ENCODE results near the gene CORO7.
A peak's percentile ranks its signal among the peaks of the same experiment; 100 is the strongest.

CORO7 gene

DNA sequence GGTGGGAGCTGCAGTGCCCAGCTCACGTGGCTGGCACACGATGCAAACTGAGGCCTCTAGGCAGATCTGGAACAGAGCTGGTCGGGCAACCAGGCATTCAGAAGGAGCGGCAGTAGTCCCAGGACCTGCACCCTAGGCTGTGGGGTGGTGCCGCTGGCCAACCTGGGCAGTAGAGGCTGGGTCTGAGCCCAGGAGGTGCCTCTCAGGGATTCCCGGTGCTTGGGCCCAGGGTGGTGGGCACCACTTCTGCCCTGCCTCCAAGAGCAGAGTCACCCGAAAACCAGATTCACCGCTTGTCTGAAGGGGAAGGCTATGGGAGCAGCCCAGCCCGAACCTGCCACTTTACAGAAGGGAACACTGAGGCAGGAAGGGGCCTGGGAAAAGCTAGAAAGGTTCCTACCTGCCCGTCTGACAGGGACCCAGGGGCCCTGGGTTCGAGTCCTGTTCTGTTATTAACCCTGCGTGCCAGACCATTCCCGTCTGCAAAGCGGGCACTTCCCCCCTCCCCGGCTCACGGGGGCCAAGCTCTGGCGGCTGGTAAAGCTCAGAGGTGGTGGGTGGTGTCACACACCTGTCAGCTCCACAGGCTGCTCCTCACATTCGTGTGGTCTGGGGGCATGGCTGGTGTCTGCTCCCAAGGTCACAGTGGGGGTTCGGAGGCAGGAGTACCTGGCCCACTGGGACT, 83.6 kb downstream of the CORO7 start:
- DNase-seq, result no peak

DNA sequence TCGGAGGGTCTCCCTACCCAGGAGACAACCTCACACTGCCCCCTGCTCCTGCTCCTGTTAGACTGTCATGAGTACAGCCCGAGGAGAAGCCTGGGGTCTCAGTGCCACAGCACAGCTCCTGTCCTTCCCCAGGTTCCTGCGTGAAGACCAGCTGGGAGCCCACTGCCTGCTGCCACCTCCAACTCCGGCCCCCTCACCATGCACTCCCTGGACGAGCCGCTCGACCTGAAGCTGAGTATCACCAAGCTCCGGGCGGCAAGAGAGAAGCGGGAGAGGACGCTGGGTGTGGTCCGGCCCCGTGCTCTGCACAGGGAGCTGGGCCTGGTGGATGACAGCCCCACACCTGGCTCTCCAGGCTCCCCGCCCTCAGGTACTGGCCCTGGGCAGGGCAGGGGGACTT, 84.3 kb downstream of the CORO7 start:
- DNase-seq, result no peak

DNA sequence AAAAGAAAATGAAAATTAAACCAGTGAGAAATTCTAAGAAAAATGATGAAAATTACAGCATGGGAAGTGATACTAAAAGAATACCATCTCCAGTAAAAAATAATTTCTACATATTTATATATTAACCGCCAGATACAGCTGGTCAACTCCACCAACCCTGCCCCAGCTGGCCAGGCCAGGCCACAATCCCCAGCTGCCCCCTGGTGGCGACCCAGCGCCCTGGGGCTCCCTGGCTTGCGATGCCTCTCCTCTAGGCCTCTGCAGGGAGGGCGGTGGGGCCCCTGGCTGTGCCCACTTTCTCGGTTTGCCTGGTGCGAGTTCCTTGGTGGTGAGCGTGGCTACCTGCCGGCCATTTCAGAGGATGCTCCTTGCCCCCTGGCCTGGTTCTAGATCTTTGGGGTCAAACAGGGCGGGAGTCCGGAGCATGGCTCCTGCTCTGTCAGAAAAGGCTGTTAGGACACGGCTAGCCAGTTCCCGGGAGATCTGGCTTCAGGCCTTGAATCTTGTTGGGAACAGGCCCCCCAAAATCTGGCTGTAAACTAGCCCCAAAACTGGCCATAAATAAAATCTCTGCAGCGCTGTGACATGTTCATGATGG, 86.0 kb downstream of the CORO7 start:
- peak; percentile 79 for DNase-seq

DNA sequence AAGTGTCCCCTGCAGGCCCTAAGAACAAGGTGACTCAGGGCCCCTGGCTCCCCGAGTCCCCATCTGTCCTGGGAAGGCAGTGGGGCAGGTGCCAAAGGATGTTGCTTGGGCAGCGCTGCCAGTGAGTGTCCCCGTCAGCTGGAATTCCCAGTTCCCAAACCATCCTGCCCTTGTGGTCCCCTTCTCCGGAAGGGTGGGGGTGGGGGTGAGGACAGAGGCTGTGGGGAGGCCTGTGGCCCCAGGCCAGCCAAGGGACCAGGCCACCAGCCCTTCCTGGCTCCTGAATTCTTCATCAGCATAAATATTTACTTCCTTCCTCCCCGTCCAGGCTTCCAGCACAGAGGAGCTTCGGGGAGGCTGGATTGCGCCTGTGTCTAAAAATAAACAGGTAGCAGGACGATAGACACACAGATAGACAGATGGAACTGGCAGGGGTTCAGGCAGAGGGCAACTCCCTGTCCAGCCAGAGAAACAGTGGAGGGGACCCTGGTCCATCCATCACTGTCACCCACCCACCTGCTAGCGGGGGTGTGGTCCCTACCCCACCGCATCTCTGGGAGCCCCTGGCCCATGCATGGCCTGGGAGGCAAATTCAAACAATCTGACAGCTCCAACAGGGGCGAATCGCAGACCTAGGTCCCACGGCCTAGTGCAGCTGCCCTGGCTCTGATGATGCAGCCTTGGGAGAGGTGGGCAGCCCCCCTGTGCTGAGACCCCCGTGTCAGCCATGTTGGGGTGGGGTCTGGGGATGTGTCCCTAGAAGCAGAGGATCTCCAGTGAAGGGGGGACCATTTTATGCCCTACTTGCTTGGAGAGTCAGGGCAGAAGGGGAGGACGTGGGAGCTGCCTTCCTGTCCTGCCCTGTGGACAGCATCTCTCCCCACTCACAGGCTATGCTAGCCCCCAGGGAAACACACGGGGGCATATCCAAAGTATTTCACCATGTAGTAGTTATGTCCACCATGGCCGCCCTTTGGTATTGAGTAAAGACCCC, 87.3 kb downstream of the CORO7 start:
- no peak for DNase-seq

DNA sequence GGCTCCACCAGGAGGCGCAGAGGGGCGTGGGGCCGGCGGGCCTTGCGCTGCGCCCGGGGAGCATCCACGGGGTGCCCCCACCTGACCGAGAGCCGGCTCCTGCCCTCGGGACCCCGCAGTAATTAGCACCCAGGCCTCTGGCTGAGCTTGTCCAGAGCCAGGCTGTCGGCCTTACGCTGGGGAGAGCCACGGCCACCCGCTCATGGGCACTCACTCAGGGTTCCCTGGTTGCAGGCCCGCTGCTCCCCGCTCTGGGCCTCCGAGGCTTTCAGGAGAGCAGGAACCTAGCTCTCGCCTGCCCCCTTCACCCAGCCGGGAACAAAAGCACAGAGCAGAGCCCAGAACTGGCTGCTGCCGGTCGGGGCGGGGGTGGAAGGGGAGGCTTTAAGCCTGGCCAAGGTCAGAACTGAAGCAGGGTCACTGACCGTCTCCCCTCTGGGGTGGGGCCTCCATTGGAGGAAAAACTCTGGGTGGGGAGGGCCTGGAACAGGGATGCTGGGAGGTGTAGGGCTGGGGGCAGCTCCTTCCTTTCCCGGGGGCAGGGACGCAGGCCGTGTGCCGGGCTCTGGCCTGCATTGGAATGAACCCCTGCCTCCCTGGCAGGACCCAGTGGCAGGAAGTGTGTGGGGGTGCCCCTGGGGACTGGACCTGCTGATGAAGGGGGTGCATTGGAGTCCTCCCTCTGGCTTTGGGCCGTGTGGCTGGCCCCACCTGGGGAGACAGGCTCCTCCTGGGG, 88.2 kb downstream of the CORO7 start:
- DNase-seq, result peak; percentile 77

DNA sequence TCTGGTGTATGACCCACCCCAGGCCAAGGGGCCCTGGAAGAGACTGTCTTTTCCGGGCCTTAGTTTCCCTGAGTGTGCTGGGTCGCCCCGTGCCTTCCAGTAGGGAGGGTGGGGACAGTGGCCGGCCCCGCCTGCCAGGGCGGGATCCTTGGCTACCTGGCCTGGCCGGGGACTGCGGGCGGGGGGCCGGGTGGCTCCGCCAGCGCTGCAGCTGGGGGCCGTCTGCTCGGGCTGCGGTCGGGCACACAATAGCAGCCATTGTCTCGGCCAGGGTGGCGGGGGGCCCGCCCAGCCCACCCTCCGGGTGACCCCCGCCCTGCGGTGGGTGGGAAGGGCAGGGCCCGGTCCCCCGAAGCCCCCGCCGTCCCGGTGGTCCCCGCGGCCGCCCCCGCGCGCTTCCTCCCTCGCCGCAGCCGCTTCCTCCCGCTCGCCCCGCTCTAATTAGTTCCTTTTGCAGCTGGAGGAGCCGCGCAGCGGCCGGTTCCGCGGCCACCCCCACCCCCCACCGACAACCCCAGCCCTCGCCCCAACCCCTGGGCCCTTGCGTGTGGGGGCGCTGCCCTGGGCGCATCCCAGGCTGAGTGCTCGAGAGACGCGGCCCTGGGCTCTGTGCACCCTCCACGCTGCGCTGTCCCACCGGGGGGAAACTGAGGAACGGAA, 88.9 kb downstream of the CORO7 start:
- no peak for DNase-seq

DNA sequence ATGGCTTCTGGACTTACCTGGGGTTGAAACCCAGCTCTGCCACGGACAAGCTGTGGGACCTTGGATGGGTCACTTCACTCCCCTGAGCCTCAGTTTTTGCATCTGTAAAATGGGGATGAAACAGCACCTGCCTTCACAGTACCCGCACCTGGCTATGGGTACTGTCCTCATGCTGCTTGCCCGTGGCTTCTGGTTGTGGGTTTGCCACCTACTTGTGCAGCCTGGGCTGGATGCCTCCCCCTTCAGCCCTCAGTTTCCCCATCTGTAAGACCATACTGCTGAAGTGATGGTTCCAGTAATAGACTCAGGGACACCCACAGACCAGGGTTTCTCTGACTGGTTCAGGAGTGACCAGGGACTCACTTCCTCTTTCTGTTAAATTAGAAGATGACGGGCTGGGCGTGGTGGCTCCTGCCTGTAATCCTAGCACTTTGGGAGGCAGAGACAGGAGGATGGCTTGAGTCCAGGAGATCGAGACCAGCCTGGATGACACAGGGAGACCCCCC, 91.1 kb downstream of the CORO7 start:
- DNase-seq, result no peak

DNA sequence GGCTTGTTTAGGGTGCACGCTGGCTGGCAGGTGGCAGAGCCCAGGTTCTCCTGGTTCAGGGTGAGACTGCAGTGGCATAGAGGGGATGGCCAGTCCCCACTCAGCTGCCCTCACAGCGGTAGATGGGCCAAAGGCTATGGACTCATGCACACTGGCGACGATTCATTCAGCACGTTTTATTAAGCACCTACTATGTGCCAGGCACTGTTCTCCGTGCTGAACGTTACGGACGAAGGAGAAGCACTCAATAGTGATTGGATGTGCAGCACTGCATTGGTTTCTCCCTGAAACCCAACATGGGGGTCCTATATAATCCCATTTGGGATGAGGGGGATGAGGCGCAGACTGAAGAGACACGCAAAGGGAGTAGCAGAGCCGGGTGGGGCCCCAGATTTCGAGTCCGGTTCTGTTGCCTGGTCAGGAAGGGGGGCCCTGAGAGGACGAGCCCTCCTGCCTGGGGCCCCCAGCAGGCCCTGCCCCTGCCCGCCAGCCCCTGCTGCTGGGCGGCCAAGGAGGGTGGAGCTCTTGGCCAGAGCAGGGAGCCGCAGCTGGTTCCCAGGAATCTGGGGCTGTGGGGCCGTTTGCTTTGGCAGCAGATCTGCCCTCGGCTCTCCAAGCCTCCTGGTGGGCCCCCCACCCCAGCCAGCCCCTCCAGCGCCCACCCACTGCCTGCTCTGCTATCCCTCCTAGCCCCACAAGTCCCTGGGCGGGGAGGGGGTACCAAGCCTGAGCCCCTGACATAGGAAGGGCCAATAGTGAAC, 91.7 kb downstream of the CORO7 start:
- DNase-seq, result no peak

DNA sequence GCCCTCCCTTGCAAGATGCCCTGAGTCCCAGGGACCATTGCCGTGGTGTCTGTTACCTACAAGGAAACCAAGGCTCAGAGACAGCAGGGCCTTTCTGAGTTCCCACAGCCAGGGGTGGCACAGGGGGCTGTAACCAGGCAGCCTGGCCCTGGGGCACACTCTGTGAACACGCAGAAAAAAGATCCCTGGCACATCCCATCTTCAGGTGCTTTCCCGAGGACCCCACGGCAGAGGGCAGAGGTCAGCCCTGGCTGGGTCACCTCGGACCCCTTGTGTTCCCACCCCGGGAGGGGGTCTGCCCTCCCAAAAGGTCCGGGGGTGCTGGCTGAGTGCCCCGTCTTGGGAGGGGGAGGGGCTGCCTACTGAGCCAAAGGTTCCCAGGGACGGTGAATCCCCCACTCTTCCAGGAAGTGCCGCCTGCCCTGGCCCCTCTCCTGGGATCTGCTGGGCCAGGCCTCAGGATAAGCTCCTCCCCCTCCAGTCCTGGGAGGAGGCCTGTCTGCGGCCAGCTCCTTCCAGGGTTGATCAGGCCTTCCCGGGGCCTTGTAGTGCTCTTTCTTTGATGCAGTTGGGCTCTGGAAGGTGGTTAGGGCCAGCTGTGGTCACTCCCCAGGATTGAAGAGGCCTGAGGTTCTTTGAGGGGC, 92.4 kb downstream of the CORO7 start:
- no peak for DNase-seq

DNA sequence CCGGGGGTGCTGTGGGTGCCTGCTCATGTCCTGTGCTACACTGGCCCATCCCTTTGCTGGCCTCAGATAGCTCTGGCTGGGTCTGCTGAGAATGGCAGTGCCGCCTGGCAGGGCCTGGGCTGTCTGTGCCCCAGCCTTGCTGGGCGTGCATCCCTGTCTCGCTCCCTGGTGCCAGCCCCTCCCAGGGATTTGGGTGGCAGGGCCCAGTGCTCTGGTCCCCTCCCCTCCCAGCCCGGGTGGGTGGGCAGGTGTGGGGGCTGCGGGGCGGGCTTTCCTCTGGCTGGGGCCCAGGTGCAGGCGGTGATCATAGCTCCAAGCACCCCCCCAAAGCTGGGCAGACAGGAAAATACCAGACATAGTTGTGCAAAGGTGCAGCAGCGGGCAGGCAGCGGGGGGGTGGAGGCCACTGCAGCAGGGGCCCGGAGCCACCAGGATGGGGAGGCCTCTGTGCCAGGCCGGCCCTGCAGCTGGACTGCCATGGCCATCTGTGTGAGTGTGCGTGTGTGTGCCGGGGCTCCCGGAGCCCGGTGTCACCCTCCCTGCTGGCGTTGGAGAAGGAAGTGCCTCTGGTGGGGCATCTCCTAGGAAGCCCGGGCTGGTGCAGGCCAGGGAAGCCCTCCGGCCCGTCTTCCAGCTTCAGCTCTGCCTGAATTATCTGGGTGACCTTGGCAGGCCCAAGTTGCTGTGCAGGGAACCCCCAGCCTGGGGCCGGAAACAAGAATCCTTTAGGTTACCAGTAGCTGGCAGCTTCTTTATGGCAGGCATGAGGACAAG, 93.1 kb downstream of the CORO7 start:
- DNase-seq, result no peak

DNA sequence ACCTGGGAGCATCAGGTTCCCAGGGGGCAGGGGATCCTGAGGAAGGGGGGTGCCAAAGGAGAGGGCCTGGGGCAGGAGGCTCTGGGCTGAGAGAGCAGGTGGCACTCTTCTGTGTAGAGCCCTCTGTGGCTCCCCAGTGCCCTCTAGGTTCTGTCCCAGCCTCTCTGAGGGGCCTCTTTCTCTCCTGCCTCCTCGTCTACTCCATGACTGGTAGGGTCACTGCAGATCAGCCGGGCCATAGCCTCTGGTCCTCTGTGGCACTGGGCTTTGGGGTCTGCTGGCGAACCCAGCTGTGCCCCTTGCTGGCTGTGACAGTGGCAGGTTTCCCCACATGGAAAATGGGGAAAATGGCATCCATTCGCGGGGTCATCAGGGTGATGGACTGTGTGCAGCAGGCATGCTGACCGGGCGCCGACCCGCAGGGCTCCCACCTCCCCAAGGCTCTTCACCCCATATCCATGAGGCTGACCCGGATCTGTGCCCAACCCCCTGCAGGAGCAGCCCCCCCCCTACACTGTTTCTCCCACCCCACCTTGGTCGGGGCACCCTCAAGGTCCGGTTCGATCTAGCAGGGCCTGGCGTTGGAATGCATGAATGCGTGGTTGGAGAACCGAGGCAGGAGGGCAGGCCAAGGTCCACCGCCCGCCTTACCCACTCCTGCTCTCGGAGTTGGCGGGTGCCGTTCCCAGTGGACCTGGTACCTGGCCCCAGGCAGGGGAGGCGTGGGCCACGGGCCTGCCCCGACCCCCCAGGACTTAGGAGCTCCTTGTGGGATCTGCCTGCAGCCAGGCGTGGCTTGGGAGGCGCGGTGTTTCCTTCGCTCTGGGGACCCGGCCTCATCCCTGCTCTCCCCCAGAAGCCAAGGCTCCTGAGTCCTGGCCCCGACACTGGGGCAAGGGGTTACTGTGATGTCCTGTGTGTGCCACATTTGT, 94.0 kb downstream of the CORO7 start:
- no peak for DNase-seq

DNA sequence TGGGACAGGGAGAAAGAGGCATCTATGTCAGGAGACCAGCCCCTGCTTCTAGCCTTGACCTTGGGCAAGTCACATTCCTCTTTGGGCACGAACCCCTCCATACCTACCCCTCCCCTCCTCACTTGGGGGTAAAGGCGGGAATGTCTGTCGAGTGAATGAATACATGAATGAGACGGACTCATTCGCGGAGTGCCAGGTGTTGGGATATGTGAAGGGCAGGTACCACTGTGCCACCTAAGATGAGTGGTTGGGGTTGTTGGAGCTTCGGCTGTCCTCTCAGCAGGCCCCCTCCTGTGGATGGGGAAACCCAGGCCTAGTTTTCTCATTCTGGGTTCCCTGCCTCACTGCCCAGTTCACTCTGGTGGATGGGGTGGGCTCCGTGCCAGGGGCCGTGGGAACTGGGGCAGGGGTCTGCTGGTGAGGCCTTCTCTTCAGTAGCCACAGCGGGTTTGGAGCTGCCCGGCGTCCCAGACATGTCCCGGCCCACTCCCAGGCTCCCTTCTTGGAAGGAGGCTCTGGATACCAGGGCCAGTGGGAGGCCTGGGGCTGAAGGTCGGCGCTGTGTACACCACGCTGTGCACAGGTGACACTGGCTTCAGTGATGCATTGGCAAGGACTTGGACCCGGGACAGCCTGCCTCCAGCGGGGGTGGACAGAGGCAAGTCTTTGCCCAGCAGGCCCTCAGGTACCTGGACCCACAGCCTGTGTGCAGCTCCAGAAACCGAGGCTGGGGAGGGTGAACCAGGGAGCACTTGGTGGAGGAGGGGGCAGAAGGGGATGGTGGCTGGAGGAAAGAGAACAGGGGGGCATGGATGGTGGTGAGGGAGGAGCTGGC, 94.9 kb downstream of the CORO7 start:
- DNase-seq, result no peak

DNA sequence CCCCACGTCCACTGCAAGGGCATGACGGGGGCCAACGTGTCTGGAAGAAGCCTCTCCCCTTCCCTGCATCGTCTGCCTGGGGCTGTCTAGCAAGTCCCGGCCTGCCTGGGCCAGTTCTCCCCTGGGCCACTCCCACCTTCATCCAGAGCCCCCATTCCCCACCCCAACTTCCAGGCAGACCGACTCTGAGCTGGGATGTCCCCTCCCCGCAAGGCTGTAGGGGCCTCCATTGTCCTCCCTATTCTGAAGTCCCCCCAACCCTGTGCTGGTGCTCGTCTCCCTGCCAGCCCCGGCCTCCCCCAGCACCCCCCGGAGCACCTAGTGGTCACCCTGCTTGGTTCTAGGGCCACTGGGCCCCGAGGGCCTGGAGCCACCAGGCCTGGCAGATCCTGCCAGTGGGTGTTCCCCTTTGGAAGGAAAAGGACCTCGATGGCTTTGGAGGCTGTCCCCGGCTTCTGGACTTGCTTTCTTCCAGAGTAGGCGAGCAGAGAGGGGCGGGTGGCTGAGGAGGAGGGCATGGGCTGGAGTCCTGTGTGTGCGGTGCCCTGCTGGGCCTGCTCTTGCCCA, 95.7 kb downstream of the CORO7 start:
- DNase-seq, result no peak

DNA sequence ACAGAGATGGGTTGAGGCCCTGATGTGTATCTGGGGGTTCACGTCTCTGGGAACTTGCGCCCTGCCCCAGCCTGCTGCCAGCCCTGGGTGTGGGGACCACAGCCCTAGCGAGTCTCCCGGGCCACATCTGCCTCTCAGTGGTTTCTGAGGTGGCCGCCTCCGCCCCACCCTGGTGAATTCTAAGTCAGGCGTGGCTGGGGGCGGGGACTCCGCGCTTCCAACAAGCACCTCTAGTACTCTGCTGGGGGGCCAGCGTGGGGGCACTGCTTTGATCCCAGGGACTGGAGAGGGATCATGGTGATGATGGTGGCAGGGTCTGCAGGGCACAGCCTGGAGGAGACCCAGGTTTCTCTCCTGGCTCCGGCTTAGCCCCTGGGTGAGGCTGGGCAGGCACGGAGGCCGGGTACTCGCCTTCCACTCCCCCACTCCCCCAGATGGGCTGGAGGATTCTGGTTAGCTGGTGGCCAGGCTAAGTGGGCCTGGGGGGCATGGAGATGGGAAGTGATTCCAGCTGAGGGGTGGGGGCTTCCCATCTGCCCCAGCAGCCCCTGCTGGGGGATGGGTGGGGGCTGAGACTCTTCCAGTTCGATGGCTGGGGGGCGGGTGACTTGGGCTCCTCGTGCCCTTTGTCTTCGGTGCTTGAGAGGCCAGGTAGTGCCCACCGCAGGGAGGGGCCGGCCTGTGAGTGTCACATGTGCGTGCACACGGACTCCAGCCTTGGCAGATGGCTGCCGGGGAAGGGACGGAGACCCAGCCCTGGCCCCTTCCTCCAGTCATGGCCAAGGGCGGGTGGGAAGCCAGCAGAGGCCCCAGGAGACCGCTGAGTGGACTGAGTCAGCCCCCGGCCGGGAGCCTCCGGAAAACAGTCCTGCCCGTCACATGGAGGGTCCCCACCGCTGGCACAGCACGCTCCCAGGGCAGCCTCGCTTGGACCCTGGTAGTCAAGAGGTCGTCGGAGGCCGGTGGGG, 96.7 kb downstream of the CORO7 start:
- no peak for DNase-seq

DNA sequence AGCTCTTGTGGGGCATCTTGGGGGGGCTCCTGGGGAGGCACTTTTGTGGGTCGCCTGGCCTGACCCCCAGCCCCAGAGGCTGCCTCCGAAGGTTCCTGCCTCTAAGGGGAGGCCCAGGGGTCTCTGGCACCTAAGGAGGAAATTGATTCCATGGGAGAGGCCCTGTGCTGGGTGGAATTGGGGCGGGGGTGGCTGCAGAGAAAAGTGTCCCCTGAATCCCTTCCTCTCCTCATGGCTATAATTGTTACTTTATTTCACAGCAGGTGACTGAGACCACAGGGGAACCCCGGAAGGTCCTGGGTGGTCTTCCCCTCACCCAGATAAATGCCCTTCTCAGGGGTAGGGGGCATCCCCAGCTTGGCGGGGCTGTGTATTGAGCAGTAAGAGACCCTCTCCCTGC, 97.4 kb downstream of the CORO7 start:
- DNase-seq, result no peak

DNA sequence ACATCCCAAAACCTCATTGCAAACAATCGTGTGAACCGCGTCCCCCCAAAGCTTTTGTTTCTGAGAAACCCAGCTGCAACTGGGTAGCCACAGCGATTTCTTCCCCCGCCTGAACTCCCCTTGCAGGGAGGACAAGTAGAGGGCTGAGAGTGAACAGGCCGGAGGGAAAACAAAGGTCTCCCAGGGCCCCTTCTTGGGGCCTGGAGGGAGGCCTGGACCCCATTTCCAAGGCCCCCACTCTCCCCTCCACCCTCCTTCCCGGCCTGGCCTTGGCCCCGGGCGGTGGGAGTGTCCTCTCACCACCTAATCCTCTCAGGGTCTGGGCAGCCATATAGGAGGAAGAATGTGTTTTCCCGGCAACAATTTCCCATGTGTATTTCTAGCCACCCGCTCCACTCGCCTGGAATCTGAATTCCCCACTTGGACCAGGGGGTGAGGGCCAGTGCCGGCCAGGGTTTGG, 97.9 kb downstream of the CORO7 start:
- DNase-seq, result no peak
